Subcutaneous adipose tissue (tissue), 4 donors: Measurements from ENCODE around the gene FANCD2. TPM values are rescaled to one million over a fixed set of nuclear protein-coding genes. Genes with fewer than 3 reads are reported as not detected.

Source experiments
- CTCF ChIP-seq: fragments of 450-650 bp; IDR thresholded peaks from one replicate; pipeline ENCODE4 v1.5.1; 2016; ENCODE audit warnings: low read depth, mild to moderate bottlenecking, control low read depth, antibody characterized with exemption, moderate library complexity
- total RNA-seq, 4 donors: library from RNA; depleted of rRNA; stranded (reverse); fragments of >200 nt; gene quantifications; one replicate each; pipeline ENCODE4 v1.1.0, GENCODE V29; 2016

FANCD2 gene
- total RNA-seq, 4 donors from 2014 or later: 1.5 to 12.2 (median 7.2) TPM

- no peak for TF ChIP-seq CTCF
These were observed 6.9 kb upstream of the FANCD2 start for GRCh38 chr3:10019326-10019725.

- no peak for TF ChIP-seq CTCF
These were observed 4.1 kb upstream of the FANCD2 start for GRCh38 chr3:10021856-10022775.

GRCh38 chr3:10023587-10024310 lies 2.5 kb upstream of the FANCD2 start:
- no peak for TF ChIP-seq CTCF

- no peak for TF ChIP-seq CTCF
These were observed 793 bp upstream of the FANCD2 start for GRCh38 chr3:10025205-10026083.

GRCh38 chr3:10041034-10041433 lies 14.8 kb downstream of the FANCD2 start:
- TF ChIP-seq CTCF: no peak

- no peak for TF ChIP-seq CTCF
These were observed 21.6 kb downstream of the FANCD2 start for GRCh38 chr3:10047876-10048275.

- no peak for TF ChIP-seq CTCF
These were observed 28.9 kb downstream of the FANCD2 start for GRCh38 chr3:10055097-10055496.
